Ishikawa (cell line): ENCODE measurements around the gene DNA2.

Experiments
- CEBPB ChIP-seq: IDR thresholded peaks from 2 replicates; pipeline ENCODE4 v1.6.1; 2012
- CREB1 ChIP-seq: IDR thresholded peaks from 2 replicates; pipeline ENCODE4 v1.6.1; 2012; ENCODE audit warnings: low read depth
- EGR1 ChIP-seq: IDR thresholded peaks from 2 replicates; pipeline ENCODE4 v1.6.1; 2012
- EP300 ChIP-seq: IDR thresholded peaks from 2 replicates; pipeline ENCODE4 v1.6.1; 2012; ENCODE audit warnings: borderline replicate concordance
- FOXM1 ChIP-seq: IDR thresholded peaks from 2 replicates; pipeline ENCODE4 v1.6.1; 2012; ENCODE audit warnings: low read depth, borderline replicate concordance
- MAX ChIP-seq: IDR thresholded peaks from 2 replicates; pipeline ENCODE4 v1.6.1; 2012
- NFIC ChIP-seq: IDR thresholded peaks from 2 replicates; pipeline ENCODE4 v1.6.1; 2012
- RAD21 ChIP-seq: IDR thresholded peaks from 2 replicates; pipeline ENCODE4 v1.6.1; 2012; ENCODE audit warnings: low read depth
- TAF1 ChIP-seq: IDR thresholded peaks from 2 replicates; pipeline ENCODE4 v1.6.1; 2012; ENCODE audit warnings: low read depth, mild to moderate bottlenecking
- TCF12 ChIP-seq: IDR thresholded peaks from 2 replicates; pipeline ENCODE4 v1.6.1; 2012; ENCODE audit warnings: low read depth
- TEAD4 ChIP-seq: IDR thresholded peaks from 2 replicates; pipeline ENCODE4 v1.6.1; 2012
- YY1 ChIP-seq: IDR thresholded peaks from 2 replicates; pipeline ENCODE4 v1.6.1; 2012; ENCODE audit warnings: low read depth
- ZBTB7A ChIP-seq: IDR thresholded peaks from 2 replicates; pipeline ENCODE4 v1.6.1; 2012; ENCODE audit warnings: low read depth
- TF ChIP-seq, protein P1 (sequence below): IDR thresholded peaks from 2 replicates; pipeline ENCODE4 v1.6.1; 2012; ENCODE audit warnings: low read depth, mild to moderate bottlenecking
- TF ChIP-seq, protein P2 (sequence below): IDR thresholded peaks from 2 replicates; pipeline ENCODE4 v1.6.1; 2012

Gene DNA2

GRCh38 chr10:68364101-68364886 is 107.5 kb downstream of the DNA2 start:
- TF ChIP-seq CEBPB (no peak), EGR1 (no peak), NFIC (no peak), CREB1 (no peak), EP300 (no peak), RAD21 (no peak), ZBTB7A (no peak), FOXM1 (no peak), YY1 (no peak), TCF12 (no peak), TAF1 (no peak), MAX (no peak), TEAD4 (no peak)
- TF ChIP-seq, protein P1, sequence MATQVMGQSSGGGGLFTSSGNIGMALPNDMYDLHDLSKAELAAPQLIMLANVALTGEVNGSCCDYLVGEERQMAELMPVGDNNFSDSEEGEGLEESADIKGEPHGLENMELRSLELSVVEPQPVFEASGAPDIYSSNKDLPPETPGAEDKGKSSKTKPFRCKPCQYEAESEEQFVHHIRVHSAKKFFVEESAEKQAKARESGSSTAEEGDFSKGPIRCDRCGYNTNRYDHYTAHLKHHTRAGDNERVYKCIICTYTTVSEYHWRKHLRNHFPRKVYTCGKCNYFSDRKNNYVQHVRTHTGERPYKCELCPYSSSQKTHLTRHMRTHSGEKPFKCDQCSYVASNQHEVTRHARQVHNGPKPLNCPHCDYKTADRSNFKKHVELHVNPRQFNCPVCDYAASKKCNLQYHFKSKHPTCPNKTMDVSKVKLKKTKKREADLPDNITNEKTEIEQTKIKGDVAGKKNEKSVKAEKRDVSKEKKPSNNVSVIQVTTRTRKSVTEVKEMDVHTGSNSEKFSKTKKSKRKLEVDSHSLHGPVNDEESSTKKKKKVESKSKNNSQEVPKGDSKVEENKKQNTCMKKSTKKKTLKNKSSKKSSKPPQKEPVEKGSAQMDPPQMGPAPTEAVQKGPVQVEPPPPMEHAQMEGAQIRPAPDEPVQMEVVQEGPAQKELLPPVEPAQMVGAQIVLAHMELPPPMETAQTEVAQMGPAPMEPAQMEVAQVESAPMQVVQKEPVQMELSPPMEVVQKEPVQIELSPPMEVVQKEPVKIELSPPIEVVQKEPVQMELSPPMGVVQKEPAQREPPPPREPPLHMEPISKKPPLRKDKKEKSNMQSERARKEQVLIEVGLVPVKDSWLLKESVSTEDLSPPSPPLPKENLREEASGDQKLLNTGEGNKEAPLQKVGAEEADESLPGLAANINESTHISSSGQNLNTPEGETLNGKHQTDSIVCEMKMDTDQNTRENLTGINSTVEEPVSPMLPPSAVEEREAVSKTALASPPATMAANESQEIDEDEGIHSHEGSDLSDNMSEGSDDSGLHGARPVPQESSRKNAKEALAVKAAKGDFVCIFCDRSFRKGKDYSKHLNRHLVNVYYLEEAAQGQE = no peak
- TF ChIP-seq, protein P2, sequence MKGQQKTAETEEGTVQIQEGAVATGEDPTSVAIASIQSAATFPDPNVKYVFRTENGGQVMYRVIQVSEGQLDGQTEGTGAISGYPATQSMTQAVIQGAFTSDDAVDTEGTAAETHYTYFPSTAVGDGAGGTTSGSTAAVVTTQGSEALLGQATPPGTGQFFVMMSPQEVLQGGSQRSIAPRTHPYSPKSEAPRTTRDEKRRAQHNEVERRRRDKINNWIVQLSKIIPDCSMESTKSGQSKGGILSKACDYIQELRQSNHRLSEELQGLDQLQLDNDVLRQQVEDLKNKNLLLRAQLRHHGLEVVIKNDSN = no peak
